Panc1 (cell line): ENCODE measurements around the gene FOXK1. TPM values are rescaled to one million over a fixed set of nuclear protein-coding genes. Genes with fewer than 3 reads are reported as not detected.

Source experiments
- ATAC-seq: fragments of 200-7000 bp; cut with Tn5 transposase; 2 replicates; pipeline ENCODE4 v1.9.1; 2020; ENCODE audit warnings: mild to moderate bottlenecking, moderate library complexity
- BruUV-seq: library from RNA; stranded (reverse); fragments of 400-500 nt; replicated peaks from 2 replicates; lab custom pipeline; 2021; lab: Mats Ljungman, UMichigan
- CTCF ChIA-PET: fragments of 300-600 bp; sonication (Branson Sonifier 250); formaldehyde crosslinking; loops from one replicate; lab custom pipeline; 2022; ENCODE audit warnings: antibody characterized with exemption; lab: Charles Lee
- POLR2A ChIA-PET: fragments of 300-600 bp; sonication (Branson Sonifier 250); formaldehyde crosslinking; loops from one replicate; lab custom pipeline; 2022; ENCODE audit warnings: antibody characterized with exemption; lab: Charles Lee
- DNase-seq: peaks from one replicate; pipeline ENCODE4 v3.0.0-alpha.2; 2010; ENCODE audit warnings: low read depth, low spot score
- H3K27ac ChIP-seq: 2 replicates; pipeline ENCODE4 v1.5.1; 2011; ENCODE audit warnings: mild to moderate bottlenecking, low read length, inconsistent platforms
- H3K27me3 ChIP-seq: fragments of 200-500 bp; sonication (Bioruptor generic); 2 replicates; pipeline ENCODE4 v1.6.0; 2014; ENCODE audit warnings: low read length, inconsistent platforms; ENCODE audit not compliant: control insufficient read depth, insufficient read depth
- H3K36me3 ChIP-seq: fragments of 200-500 bp; sonication (Bioruptor generic); 2 replicates; pipeline ENCODE4 v1.5.1; 2014; ENCODE audit warnings: inconsistent platforms, mild to moderate bottlenecking, low read length, moderate library complexity; ENCODE audit not compliant: control insufficient read depth, insufficient read depth
- H3K4me1 ChIP-seq: 2 replicates; pipeline ENCODE4 v1.5.1; 2011; ENCODE audit warnings: inconsistent platforms, mild to moderate bottlenecking, low read length, moderate library complexity; ENCODE audit not compliant: control insufficient read depth, insufficient read depth
- H3K4me3 ChIP-seq, 2 experiments: 2 replicates each; pipeline ENCODE4 v1.5.1; 2011 to 2012; ENCODE audit warnings: low read depth in 2 of 2, low read length in 2 of 2, mild to moderate bottlenecking in 2 of 2, inconsistent platforms in 1 of 2, moderate library complexity in 1 of 2
- H3K9me3 ChIP-seq: fragments of 200-500 bp; sonication (Bioruptor generic); 2 replicates; pipeline ENCODE4 v1.5.1; 2014; ENCODE audit warnings: low read depth, mild to moderate bottlenecking, inconsistent platforms, low read length, moderate library complexity; ENCODE audit not compliant: control insufficient read depth, insufficient read depth
- CTCF ChIP-seq: fragments of 450-650 bp; IDR thresholded peaks from 2 replicates; pipeline ENCODE4 v1.5.1; 2017; ENCODE audit warnings: mild to moderate bottlenecking
- POLR2AphosphoS5 ChIP-seq: IDR thresholded peaks from 2 replicates; pipeline ENCODE4 v1.6.1; 2012; ENCODE audit warnings: mild to moderate bottlenecking, low read depth, low read length, moderate library complexity
- REST ChIP-seq, 2 experiments: IDR thresholded peaks; 2 replicates each; pipeline ENCODE4 v1.6.1; 2011 to 2012; ENCODE audit warnings: low read depth in 2 of 2, control low read depth in 1 of 2, low read length in 1 of 2, mild to moderate bottlenecking in 1 of 2, moderate library complexity in 1 of 2; ENCODE audit not compliant: insufficient read depth in 1 of 2
- SIN3A ChIP-seq: IDR thresholded peaks from 2 replicates; pipeline ENCODE4 v1.6.1; 2012; ENCODE audit warnings: low read depth, mild to moderate bottlenecking, low read length, moderate library complexity, borderline replicate concordance; ENCODE audit not compliant: insufficient read depth
- TCF7L2 ChIP-seq: IDR thresholded peaks from 2 replicates; pipeline ENCODE4 v1.6.1; 2011; ENCODE audit warnings: mild to moderate bottlenecking, low read depth, low read length, inconsistent platforms
- in situ Hi-C: cut with HindIII; loops from 2 replicates; pipeline ENCODE4 v1.10.0; 2016; ENCODE audit warnings: low sequenced_read_pairs, low pct_unique_long_range_greater_than_20kb
- intact Hi-C: fragments of 100-400 bp; cut with micrococcal nuclease; formaldehyde crosslinking; loops from one replicate; pipeline ENCODE4 v1.10.0; 2022; ENCODE audit not compliant: unreplicated experiment
- total RNA-seq: library from RNA; stranded (reverse); gene quantifications from one replicate; pipeline ENCODE4 v1.2.1, GENCODE V29; 2021; ENCODE audit not compliant: unreplicated experiment

FOXK1 gene
- total RNA-seq, 1 experiment from 2014 or later: 72.7 TPM

DNA sequence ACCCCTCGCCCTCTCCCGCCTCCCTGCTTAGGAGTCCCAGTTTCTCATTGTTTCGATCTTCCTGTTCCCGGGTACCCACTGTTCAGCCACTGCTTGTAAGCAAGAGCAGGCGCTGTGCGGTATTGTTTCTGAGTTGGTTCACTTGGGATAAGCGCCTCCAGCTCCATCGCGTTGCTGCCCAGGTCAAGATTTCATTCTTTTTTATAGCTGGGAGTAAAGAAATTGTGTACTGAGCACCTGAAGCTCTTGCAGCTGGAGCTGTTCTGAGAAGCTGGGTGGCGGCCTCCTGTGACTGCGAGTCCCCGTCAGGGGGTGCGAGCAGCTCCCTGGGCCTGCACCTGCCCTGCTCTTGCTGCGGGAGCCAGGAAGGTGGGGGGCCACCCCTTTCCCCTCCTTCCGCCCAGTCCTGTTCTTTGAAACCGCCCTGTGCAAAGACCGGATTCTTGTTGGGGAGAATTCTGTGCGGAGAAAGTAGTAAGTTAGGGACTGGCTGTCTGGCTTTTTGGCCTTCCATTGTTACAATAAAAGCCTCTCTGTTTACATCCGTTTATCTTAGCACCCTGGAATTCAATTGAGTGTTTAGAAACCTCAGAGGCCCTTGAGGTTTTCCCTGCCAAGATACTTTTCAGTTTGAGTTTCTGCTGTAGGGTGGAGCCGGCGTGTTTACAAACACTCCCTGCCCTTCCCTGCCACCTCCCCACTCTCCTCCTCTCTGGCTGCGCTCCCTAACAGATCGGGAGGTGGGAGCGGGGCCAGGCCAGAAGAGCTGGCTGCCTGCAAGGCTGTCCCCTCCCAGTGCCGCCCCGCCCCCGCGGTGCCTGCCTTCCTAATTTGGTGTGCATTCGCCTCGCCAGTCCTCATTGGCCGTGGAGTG, 62.5 kb downstream of the FOXK1 start:
- intact Hi-C loops: no loop called here
- Histone ChIP-seq H3K4me3 (peak overlapping the region; percentile 17 to 49), H3K4me1 (peaks cover 31% of the 10 kb centered on the region), H3K9me3 (no peaks in the 10 kb centered on the region), H3K27ac (peak overlapping the region; percentile 88), H3K27me3 (no peaks in the 10 kb centered on the region), H3K36me3 (no peaks in the 10 kb centered on the region)
- in situ Hi-C loops: no loop called here
- ATAC-seq (peak; percentile 95), DNase-seq (peak; percentile 90)
- CTCF ChIA-PET: no interaction called here
- POLR2A ChIA-PET: interaction anchor here (0.5 to 1.0 kb wide), 4 partner anchors 30 to 1847 kb away, joined by 3 to 10 read pairs (median 6); no protein-coding TSS in a partner anchor
- TF ChIP-seq CTCF: no peak
- TF ChIP-seq TCF7L2: no peak
- peak; percentile 79; the same call in 1 of the 2 replicates for TF ChIP-seq SIN3A
- peak; percentile 60 for TF ChIP-seq POLR2AphosphoS5
- no peak for TF ChIP-seq REST (IDR thresholded peaks at IDR 0.05; ENCODE audit: insufficient read depth in 1 of 2, low read depth in 2 of 2, low read length in 1 of 2)
- no TSS peak for BruUV-seq

DNA sequence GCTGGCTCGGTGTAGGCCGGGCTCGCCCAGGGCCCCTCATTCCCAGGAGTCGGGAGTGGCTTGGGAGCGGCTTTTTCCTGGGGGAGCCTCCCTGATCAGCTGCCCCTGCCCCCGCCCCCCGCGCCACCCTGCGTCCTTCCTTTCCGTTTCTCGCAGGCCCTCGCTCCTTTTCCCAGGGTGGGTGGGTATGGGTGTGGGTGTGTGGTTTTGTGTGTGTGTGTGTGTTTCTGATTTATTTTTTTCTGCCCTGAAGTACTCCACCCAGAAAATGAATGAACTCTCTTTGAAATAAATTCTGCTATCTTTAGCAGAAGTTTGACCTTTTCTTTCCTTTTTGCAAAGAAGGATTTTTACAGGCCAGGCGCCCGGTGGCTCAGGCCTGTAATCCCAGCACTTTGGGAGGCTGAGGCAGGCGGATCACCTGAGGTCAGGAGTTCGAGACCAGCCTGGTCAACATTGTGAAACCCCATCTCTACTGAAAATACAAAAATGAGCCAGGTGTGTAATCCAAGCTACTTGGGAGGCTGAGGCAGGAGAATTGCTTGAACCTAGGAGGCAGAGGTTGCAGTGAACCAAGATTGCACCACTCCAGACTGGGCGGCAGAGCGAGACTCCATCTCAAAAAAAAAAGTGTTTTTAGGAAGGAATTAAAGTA, 63.3 kb downstream of the FOXK1 start:
- H3K4me1 ChIP-seq: peaks cover 28% of the 10 kb centered on the region
- H3K27ac ChIP-seq: peak overlapping the region; percentile 88
- ChIA-PET CTCF (no interaction called here), POLR2A (interaction anchor here (0.6 kb wide), 2 partner anchors 58 to 103 kb away, joined by 4 to 10 read pairs; no protein-coding TSS in a partner anchor)
- TF ChIP-seq TCF7L2 (no peak), SIN3A (no peak), REST (IDR thresholded peaks at IDR 0.05; ENCODE audit: insufficient read depth in 1 of 2, low read depth in 2 of 2, low read length in 1 of 2) (no peak), CTCF (no peak), POLR2AphosphoS5 (no peak; the same call in 1 of the 2 replicates)
- no peaks in the 10 kb centered on the region for H3K27me3 ChIP-seq
- H3K36me3 ChIP-seq: no peaks in the 10 kb centered on the region
- intact Hi-C loops (no loop called here), in situ Hi-C loops (no loop called here)
- H3K9me3 ChIP-seq: no peaks in the 10 kb centered on the region
- no peak for DNase-seq
- no peak for ATAC-seq
- peak overlapping the region; percentile 17 to 36 for H3K4me3 ChIP-seq
- no TSS peak for BruUV-seq
